Brain microvascular endothelial cell (primary cell): ENCODE results near the gene INPP1.

Experiments
- DNase-seq: peaks from one replicate; pipeline ENCODE4 v3.0.0-alpha.2; 2020
- H3K27ac ChIP-seq: fragments of 250-450 bp; sonication (Bioruptor Pico); 2 replicates; pipeline ENCODE4 v1.5.1; 2020; ENCODE audit warnings: mild to moderate bottlenecking, moderate library complexity
- H3K27me3 ChIP-seq: fragments of 250-450 bp; sonication (Bioruptor Pico); replicated peaks from 2 replicates; pipeline ENCODE4 v1.5.1; 2020; ENCODE audit warnings: mild to moderate bottlenecking
- H3K36me3 ChIP-seq: fragments of 250-450 bp; sonication (Bioruptor Pico); replicated peaks from 2 replicates; pipeline ENCODE4 v1.5.1; 2020; ENCODE audit warnings: mild to moderate bottlenecking
- H3K4me3 ChIP-seq: 2 replicates; pipeline ENCODE4 v1.5.1; 2011; ENCODE audit warnings: low read depth, mild to moderate bottlenecking, control low read depth, low read length, moderate library complexity
- in situ Hi-C: cut with HindIII; loops from 2 replicates; pipeline ENCODE4 v1.10.0; 2017; ENCODE audit warnings: low sequenced_read_pairs, low pct_ligation_motif_present
- TF ChIP-seq, protein P1 (sequence below): IDR thresholded peaks from 2 replicates; pipeline ENCODE4 v1.5.1; 2011; ENCODE audit warnings: low read depth, mild to moderate bottlenecking, moderate library complexity, low read length, control low read depth, inconsistent platforms; ENCODE audit errors: missing control alignments

The INPP1 gene

DNA sequence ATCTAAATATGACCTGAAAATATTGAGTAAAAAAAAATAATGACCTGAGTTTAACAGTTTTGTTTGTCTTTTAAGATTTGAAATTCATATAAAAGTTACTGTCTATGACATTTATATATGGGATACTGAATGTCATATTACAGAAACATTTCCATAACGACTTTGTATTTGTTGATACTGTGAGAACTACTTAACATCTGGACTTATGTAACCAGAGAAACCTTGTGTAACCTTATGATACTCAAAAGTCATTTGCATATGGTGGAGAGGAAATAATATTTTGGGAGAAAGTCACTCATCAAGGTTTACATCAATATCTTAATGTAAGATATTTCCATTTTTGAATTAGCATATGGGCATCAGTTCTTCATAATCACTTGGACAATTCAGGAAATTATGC, 77.4 kb downstream of the INPP1 start:
- no peak overlapping the region for H3K4me3 ChIP-seq
- no peak for DNase-seq
- no peaks in the 10 kb centered on the region for H3K36me3 ChIP-seq
- TF ChIP-seq, protein P1, sequence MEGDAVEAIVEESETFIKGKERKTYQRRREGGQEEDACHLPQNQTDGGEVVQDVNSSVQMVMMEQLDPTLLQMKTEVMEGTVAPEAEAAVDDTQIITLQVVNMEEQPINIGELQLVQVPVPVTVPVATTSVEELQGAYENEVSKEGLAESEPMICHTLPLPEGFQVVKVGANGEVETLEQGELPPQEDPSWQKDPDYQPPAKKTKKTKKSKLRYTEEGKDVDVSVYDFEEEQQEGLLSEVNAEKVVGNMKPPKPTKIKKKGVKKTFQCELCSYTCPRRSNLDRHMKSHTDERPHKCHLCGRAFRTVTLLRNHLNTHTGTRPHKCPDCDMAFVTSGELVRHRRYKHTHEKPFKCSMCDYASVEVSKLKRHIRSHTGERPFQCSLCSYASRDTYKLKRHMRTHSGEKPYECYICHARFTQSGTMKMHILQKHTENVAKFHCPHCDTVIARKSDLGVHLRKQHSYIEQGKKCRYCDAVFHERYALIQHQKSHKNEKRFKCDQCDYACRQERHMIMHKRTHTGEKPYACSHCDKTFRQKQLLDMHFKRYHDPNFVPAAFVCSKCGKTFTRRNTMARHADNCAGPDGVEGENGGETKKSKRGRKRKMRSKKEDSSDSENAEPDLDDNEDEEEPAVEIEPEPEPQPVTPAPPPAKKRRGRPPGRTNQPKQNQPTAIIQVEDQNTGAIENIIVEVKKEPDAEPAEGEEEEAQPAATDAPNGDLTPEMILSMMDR: no peak
- no peaks in the 10 kb centered on the region for H3K27me3 ChIP-seq
- in situ Hi-C loops: no loop called here
- H3K27ac ChIP-seq: no peak overlapping the region
